Nephron (organoid): ENCODE measurements around the gene FRMD5.

Source experiments
- H3K27ac Mint-ChIP-seq, 3 experiments: 2 replicates each; pipeline ENCODE4 v1.8.0; 2020; ENCODE audit warnings: mixed read lengths in 3 of 3, mild to moderate bottlenecking in 2 of 3, moderate library complexity in 1 of 3
- H3K27me3 Mint-ChIP-seq: 2 replicates; pipeline ENCODE4 v1.8.0; 2021; ENCODE audit warnings: low read depth, mild to moderate bottlenecking, moderate library complexity, mixed read lengths
- H3K36me3 Mint-ChIP-seq: 2 replicates; pipeline ENCODE4 v1.8.0; 2020; ENCODE audit warnings: low read depth, mixed read lengths
- H3K4me1 Mint-ChIP-seq: 2 replicates; pipeline ENCODE4 v1.8.0; 2020; ENCODE audit warnings: mixed read lengths
- H3K4me3 Mint-ChIP-seq, 3 experiments: 2 replicates each; pipeline ENCODE4 v1.8.0; 2020; ENCODE audit warnings: mild to moderate bottlenecking in 3 of 3, mixed read lengths in 3 of 3, moderate library complexity in 2 of 3
- H3K9me3 Mint-ChIP-seq: 2 replicates; pipeline ENCODE4 v1.8.0; 2020; ENCODE audit warnings: mixed read lengths
- CTCF ChIP-seq, 3 experiments: fragments of 200-600 bp; sonication (generic); IDR thresholded peaks; one replicate each; pipeline ENCODE4 v1.5.0; 2021; ENCODE audit warnings: antibody characterized with exemption in 3 of 3; ENCODE audit not compliant: unreplicated experiment in 3 of 3

FRMD5 gene

GRCh38 chr15:43953402-43953801, 241.7 kb downstream of the FRMD5 start:
- Mint-ChIP-seq H3K4me3 (no peak overlapping the region), H3K27me3 (no peaks in the 10 kb centered on the region), H3K9me3 (no peaks in the 10 kb centered on the region), H3K36me3 (no peaks in the 10 kb centered on the region), H3K4me1 (peaks cover 29% of the 10 kb centered on the region), H3K27ac (no peak overlapping the region)
- TF ChIP-seq CTCF (IDR thresholded peaks at IDR 0.05; ENCODE audit: unreplicated experiment in 3 of 3): no peak

- Mint-ChIP-seq H3K36me3 (no peaks in the 10 kb centered on the region), H3K4me3 (no peak overlapping the region), H3K27ac (peak overlapping the region in 1 of 3 experiments; percentile 41), H3K9me3 (no peaks in the 10 kb centered on the region), H3K4me1 (peaks cover 29% of the 10 kb centered on the region), H3K27me3 (no peaks in the 10 kb centered on the region)
- no peak for TF ChIP-seq CTCF (IDR thresholded peaks at IDR 0.05; ENCODE audit: unreplicated experiment in 3 of 3)
Measured at GRCh38 chr15:43950531-43950930, 244.5 kb downstream of the FRMD5 start.

GRCh38 chr15:43948691-43949325, 246.3 kb downstream of the FRMD5 start:
- no peaks in the 10 kb centered on the region for H3K27me3 Mint-ChIP-seq
- H3K4me3 Mint-ChIP-seq: no peak overlapping the region
- peaks cover 24% of the 10 kb centered on the region for H3K4me1 Mint-ChIP-seq

GRCh38 chr15:43943511-43943910, 251.6 kb downstream of the FRMD5 start:
- Mint-ChIP-seq H3K27me3 (no peaks in the 10 kb centered on the region), H3K4me1 (no peaks in the 10 kb centered on the region), H3K27ac (no peak overlapping the region), H3K36me3 (no peaks in the 10 kb centered on the region), H3K9me3 (no peaks in the 10 kb centered on the region), H3K4me3 (no peak overlapping the region)
- no peak for TF ChIP-seq CTCF (IDR thresholded peaks at IDR 0.05; ENCODE audit: unreplicated experiment in 3 of 3)

More at GRCh38 chr15:43948691-43949325, 246.3 kb downstream of the FRMD5 start:
- no peaks in the 10 kb centered on the region for H3K36me3 Mint-ChIP-seq
- TF ChIP-seq CTCF (IDR thresholded peaks at IDR 0.05; ENCODE audit: unreplicated experiment in 3 of 3): no peak
- no peak overlapping the region for H3K27ac Mint-ChIP-seq
- no peaks in the 10 kb centered on the region for H3K9me3 Mint-ChIP-seq

GRCh38 chr15:43942194-43942593, 252.9 kb downstream of the FRMD5 start:
- H3K4me3 Mint-ChIP-seq: no peak overlapping the region
- H3K36me3 Mint-ChIP-seq: no peaks in the 10 kb centered on the region
- no peaks in the 10 kb centered on the region for H3K4me1 Mint-ChIP-seq
- H3K27me3 Mint-ChIP-seq: no peaks in the 10 kb centered on the region
- no peak for TF ChIP-seq CTCF (IDR thresholded peaks at IDR 0.05; ENCODE audit: unreplicated experiment in 3 of 3)
- H3K9me3 Mint-ChIP-seq: no peaks in the 10 kb centered on the region
- H3K27ac Mint-ChIP-seq: no peak overlapping the region

- Mint-ChIP-seq H3K36me3 (no peaks in the 10 kb centered on the region), H3K27me3 (no peaks in the 10 kb centered on the region), H3K9me3 (no peaks in the 10 kb centered on the region), H3K4me3 (no peak overlapping the region), H3K27ac (no peak overlapping the region), H3K4me1 (no peaks in the 10 kb centered on the region)
- TF ChIP-seq CTCF (IDR thresholded peaks at IDR 0.05; ENCODE audit: unreplicated experiment in 3 of 3): no peak
Measured at GRCh38 chr15:43941555-43941954, 253.5 kb downstream of the FRMD5 start.
